ENCODE results near the gene MCCC1. TPM values are rescaled to one million over a fixed set of nuclear protein-coding genes. Genes with fewer than 3 reads are reported as not detected.
"Not testable (repeated sequence)": the region's sequence is repeated elsewhere in the genome, so short reads cannot be mapped to it uniquely, and the experiment has no call there.

Gene MCCC1
- total RNA-seq, 1 experiment from 2014 or later, result 22.0 TPM

DNA sequence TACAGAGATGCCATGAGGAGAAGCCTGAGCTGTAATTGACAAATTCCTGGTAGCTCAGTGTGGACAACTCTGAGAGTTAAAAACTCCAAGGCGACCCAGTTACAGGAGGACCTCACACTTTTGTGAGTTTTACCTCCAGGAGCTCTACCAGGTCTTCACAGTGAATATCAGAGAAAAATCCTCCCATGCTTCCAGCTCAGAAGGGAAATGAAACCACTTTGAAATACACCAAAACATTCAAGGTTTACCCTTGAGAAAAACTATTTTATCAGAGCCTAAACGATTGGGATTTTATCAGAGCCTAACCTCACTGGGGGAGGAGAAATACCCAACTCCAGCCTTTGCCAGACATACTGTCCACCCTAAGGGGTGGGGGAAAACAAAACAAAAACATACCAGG is 52.4 kb downstream of the MCCC1 start:
- DNase-seq (ENCODE audit: low spot score), result no peak

DNA sequence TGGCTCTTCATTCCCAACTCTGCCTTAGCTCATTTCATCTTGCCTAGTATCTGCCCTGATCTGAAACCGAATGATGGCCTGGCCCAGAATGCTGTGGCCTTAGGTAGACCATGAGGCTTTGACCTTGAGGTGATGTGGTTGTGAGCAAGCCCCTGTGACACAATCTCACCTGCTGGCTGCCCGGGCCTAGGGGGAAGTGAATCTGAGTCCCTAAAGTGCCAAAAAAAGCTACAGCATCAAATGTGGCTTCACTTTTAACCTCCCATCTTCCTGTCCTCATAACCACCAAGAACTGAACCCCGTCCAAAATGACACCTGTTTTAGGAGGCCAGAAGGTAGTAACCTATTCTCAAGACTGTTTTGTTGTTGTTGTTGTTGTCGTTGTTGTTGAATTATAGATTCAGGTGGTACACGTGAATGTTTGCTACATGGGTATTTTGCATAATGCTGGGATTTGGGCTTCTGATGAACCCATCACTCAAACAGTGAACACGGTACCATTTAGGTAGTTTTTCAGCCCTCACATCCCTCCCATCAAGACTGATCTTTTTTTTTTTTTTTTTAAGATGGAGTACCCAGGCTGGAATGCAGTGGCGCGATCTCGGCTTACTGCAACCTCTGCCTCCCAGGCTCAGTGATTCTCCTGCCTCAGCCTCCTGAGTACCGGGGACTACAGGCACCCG is 54.6 kb downstream of the MCCC1 start:
- DNase-seq (ENCODE audit: low spot score), result no peak

DNA sequence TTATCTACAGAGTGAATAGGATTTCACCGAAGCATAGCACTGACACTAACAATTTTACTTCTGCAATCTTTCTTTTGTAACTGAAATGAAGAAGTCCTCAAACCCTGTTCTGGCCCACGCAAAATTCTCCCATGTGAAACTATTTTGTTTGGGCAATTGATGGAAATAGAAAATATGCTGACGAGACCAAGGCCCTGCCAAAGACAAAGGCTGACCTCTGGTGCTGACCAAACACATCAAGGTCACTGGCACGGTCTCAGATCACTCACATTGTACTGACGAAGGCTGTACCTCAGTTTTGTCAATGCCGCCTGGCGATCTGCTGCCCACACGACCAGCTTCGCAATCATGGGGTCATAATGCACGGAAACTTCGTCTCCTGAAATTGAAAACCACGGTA is 60.5 kb downstream of the MCCC1 start:
- no peak for DNase-seq (ENCODE audit: low spot score)

GRCh38 chr3:183038221-183038620 is 61.1 kb downstream of the MCCC1 start:
- DNase-seq (ENCODE audit: low spot score), result no peak

DNA sequence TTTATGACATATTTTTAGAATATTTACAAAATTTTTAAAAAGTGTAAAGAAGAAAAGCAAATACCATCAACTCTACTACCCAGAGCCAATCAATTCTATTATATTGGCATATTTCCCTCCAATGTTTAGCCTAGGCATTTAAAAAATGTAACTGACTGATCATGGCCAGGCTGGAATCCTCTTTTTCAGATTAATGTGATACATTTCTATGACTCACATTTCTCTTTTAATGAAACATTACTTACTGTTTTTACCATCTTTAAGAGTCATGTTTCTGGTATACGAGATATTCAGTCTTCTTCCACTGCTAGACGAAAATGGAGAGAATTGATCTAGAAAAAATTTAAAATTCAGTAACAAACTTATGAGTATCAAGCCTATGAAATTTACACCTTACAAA is 65.5 kb downstream of the MCCC1 start:
- no peak for DNase-seq (ENCODE audit: low spot score)

GRCh38 chr3:183032880-183033555 is 66.3 kb downstream of the MCCC1 start:
- DNase-seq (ENCODE audit: low spot score), result no peak

DNA sequence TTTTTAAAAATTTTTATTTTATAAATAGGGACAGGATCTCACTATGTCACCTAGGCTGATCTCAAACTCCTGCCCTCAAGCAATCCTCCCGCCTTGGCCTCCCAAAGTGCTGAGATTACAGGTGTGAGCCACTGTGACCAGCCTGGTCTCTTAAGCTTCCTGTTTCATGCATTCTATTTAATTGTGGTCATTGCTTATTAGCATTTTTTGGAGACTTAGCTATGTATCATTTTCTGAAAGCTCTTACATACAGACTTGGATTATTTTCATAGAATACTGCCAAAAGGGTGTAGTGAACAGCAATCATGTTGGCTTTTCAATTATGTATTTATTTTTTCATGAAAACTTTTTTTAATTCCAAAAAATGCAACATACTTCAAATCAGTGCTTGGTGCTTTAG is 67.5 kb downstream of the MCCC1 start:
- DNase-seq (ENCODE audit: low spot score), result no peak

GRCh38 chr3:183028416-183028815 is 70.9 kb downstream of the MCCC1 start:
- DNase-seq (ENCODE audit: low spot score), result no peak

DNA sequence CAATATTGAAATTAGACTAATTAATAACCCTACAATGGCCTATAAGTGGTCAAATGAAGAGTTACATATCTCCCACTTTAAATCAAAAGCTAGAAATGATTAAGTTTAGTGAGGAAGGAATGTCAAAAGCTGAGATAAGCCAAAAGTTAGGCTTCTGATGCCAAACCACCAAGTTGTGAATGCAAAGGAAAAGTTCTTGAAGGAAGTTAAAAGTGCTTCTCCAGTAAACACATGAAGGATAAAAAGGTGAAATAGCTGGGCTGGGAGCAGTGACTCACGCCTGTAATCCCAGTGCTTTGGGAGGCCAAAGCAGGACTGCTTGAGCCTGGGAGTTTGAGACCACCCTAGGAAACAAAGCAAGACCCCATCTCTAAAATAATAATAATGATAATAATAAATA is 72.0 kb downstream of the MCCC1 start:
- no peak for DNase-seq (ENCODE audit: low spot score)

GRCh38 chr3:183022936-183023516 is 76.3 kb downstream of the MCCC1 start:
- DNase-seq (ENCODE audit: low spot score), result no peak

DNA sequence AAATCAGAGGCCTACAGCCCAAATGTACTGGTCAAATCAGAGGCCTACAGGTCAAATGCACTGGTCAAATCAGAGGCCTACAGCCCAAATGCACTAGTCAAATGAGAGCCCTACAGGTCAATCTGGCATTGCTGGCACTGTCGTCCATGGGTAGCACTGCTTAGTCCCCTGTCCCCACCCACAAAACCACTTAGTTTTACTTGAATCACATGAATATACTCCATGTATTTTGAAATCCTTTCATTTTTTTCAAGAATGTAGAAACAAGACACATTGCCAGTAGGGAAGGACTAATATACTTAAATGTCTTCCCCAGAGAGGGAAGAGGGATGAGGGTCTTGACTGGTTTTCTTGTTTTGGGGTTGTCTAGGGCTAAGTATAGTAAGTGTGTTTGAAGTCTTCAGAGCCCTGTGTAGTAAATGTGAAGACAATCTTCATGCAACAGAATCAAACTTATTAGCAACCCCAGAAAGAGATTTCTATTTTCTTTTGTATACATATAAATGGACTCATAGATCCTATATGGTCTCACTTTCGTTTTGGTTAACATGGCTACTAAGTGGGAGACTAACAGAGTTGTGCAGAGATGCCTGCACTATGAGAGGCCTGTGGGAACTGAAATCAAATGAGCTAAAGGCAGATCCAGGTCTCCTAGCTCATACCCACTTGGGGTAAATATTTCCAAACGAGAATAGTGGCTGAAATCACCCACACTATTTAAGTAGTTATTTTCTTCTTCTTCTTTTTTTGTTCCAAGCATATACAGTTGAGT is 80.7 kb downstream of the MCCC1 start:
- no peak for DNase-seq (ENCODE audit: low spot score)

DNA sequence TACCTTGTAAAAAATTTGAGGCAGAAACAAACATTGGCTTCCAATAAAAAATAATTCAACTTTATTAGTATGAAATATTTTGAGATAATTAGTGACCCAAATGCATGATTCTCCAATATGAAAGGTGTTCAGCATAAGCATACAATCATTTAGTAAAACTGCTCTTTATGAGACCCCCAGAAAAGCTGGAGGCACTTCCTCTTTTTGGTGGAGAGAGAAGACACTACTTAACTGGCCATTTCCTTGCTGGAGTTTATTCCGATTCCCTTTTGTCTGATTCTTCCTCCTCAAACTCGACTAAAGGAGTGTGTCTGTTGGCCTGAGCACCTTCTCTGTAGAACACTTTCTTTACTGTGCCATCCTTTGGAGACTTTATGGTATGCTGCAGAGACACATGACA is 84.1 kb downstream of the MCCC1 start:
- no peak for DNase-seq (ENCODE audit: low spot score)

GRCh38 chr3:183013856-183014255 is 85.4 kb downstream of the MCCC1 start:
- no peak for DNase-seq (ENCODE audit: low spot score)

DNA sequence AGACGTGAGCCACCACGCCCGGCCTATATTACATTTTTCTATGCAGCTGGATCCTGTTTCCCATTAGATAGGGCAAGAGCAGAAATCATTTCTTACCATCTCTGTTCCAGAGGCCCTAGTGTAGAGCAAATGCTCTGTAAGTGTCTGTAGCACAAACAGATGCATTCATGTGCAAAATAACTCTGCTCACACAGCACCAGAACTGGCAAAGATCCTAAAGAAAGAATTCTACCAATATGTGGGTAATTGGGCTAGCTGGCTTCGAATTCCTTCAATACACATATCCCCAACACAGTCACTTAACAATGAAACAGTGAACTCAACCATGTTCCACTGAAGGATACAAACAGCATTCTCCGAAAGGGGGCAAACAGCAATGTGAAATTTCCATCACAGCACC is 86.2 kb downstream of the MCCC1 start:
- DNase-seq (ENCODE audit: low spot score), result no peak

- no peak for DNase-seq (ENCODE audit: low spot score)
Observed at GRCh38 chr3:183008800-183009199, 90.5 kb downstream of the MCCC1 start.

GRCh38 chr3:183008303-183008702 is 91.0 kb downstream of the MCCC1 start:
- DNase-seq (ENCODE audit: low spot score), result no peak

GRCh38 chr3:183006396-183007002 is 92.8 kb downstream of the MCCC1 start:
- DNase-seq (ENCODE audit: low spot score), result no peak

DNA sequence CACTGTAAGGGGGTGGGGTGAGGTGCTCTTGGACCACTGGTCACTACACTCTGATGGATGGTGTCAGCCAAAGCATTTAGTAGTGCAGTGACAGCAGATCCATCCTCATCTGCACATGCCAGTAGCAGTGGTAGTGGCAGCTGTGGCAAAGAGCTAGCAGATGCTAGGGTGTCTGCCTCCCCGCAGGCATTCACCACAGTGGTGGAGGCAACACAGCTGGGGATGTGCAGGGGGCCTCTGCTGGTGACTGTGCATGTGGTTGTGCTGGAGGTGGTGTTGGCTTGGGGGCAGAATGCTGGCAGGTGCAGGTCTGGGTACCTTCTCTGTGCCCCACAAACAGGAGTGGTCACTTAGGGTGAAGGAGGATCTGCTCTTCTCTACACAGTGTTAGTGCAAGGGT is 99.5 kb downstream of the MCCC1 start:
- no peak for DNase-seq (ENCODE audit: low spot score)

DNA sequence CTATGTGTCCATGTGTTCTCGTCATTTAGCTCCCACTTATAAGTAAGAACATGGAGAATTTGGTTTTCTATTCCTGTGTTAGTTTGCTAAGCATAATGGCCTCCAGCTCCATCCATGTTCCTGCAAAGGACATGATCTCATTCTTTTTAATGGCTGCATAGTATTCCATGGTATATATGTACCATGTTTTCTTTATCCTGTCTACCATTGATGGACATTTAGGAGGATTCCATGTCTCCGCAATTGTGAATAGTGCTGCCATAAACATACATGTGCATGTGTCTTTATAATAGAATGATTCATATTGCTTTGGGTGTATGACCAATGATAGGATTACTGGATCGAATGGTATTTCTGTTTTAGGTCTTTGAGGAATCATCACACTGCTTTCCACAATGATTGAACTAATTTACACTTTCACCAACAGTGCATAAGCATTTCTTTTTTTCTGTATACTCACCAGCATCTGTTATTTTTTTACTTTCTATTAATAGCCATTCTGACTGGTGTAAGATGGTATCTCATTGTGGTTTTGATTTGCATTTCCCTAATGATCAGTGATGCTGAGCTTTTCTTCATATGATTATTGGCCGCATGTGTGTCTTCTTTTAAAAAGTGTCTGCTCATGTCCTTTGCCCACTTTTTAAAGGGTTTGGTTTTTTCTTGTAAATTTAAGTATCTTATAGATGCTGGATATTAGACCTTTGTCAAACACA is 105.7 kb downstream of the MCCC1 start:
- not testable (repeated sequence) for DNase-seq (ENCODE audit: low spot score)

- DNase-seq (ENCODE audit: low spot score), result no peak
Observed at GRCh38 chr3:182989566-182989965, 109.7 kb downstream of the MCCC1 start.

DNA sequence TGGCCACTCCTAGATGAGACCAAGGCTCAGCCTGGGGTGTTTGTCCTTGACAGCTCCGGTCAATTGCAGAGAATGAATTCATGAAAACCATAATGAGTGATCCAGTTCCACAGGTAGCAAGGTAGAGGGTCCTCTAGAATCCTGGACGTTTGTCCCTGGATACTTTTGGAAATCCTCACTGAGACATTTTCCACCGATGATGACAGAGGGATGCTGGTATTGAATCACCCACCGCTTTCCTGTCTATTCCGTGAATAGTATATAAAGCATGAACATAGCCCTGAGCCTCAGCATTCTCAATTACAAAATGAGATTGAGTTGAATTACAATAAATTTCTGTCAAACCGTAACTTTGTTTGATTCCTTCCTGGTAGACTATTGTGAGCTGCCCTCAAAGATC is 113.3 kb downstream of the MCCC1 start:
- no peak for DNase-seq (ENCODE audit: low spot score)

GRCh38 chr3:182983876-182984275 is 115.4 kb downstream of the MCCC1 start:
- DNase-seq (ENCODE audit: low spot score), result no peak

Measured in A172 (cell line).